ENCODE measurements around the gene KLF6.
A peak's percentile ranks its signal among the peaks of the same experiment; 100 is the strongest.

Gene KLF6

DNA sequence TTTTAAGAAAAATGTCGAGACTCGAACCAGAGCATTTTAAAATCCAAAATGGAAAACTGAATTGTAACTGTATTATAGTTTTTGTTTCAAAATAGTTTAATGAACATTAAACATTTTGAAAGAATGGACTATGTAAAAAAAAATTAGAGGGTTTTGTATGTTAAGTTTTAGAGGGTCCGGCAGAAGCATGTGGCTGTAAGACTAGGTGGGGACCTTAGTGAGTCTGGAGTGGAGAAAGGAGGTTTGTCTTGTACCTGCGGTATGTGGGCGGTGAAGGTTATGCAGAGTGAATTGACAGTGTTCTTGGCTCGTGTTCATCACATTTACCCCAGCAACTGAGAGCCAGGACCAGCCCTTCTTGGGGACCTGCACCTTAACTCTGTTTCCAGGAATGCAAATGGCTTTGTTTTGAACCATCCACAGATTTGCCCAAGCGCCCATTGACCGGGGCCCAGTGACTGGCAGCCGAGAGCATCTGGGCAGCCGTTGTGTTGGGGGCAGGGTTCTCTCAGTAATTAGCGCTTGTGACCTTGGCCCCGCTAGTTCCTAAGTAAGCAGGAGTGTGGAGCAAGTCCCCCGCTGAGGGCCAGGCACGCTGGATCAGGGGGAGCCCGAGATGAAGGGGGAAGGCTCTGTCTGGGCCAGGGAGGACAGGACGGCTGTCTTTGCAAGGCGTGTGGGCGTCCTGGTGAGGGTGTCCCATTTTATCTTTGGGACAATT is 1.4 kb upstream of the KLF6 start:
- peak; percentile 18 for DNase-seq

DNA sequence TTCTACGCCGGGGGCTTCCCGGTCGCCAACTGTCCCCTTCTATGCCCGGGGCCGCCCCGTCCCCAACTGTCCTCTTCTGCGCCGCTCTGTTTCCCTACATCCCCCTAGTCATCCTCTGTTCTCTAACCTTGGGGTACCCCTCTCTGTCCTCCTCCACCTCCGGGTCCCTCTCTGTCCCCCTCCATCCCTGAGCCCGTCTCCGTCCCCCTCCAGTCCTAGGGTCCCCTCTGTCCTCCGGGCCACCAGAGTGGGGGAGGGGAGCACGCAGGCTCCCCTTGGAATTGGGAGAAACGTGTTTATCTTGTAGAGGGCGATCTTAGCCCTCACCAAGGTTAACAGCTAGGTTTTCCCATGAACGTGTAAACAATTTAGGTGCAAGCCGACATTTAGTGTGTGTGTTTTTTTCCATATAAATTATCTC is 852 bp upstream of the KLF6 start:
- DNase-seq: peak; percentile 48

DNA sequence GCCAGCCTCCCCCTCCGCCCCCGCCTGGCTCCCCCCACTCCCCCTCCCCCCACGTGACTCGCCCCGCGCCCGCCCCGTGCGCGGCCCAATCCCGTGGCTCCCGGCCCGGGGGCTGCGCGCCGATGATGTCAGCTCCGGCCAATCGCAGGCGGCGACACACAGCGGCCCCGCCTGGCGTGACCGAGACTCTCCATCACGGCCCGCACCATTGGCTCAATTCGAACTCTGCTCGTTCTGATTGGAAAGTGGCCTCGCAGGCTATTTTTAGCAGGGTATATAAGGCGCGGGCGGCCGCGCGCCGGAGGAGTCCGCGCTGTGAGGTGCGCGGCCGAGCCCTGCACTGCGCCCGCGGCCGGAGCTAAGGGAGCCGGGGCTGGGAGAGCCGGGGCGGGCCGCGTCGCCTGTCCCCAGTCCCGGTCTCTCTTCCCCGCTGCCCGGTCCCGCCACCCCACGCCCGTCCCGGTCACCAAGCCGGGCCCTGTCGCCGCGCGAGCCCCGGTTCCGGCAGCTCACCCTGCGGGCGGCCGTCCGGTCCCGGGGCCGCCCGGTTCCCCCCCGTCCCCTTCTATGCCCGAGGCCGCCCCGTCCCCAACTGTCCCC is 342 bp upstream of the KLF6 start:
- DNase-seq: peak; percentile 98

DNA sequence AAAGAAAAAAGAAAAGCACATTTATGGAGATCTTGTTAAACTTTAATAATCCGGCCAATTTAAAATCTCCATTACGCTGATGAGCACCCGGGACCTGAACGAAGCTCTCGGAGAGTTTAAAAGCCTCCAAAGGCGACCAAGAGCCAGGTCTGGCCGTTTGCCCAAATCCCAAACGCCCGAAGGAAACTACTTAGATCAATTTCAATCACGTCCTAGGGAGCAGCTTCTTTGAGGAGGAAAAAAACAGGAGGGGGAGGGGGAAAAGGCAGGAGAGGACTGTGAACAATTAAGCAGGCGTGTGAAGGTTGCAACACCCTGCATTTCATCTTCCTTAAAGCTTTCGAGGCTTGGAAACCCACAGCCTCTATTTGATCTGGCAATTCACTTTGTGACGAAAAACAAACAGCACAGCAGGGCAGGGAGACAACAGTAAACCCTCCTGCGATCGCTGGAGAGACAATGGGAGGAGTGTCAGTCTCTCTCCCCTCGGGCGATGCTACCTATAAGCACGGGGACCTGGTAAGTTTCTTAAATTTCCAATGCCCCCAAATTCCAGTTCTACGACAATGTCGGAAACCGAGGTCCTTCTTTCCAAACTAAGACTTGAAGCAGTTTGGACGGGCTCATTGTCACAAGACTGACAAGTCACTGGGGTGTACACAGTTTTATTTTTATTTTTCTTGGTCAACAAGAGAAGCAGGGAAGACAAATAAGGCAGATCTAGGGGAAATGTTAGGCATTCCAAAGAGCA is 1.2 kb downstream of the KLF6 start:
- peak; percentile 81 for DNase-seq

DNA sequence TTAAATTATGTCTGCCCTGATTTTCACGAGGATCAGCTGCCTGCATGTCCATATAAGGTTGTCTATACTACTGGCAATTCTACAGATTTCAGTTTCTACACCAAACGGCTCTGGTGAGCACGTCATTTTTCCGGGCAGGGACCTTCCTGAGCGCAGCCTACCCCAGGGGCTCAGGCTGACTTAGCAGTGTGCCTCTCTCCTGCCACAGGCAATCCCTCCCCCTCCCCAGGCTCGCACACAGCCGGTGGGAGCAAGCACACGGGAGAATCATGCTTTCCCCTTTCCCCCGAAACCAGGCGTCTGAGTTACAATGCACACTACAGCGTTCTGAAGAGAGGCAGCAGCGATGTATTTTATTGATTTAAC is 1.7 kb downstream of the KLF6 start:
- DNase-seq: peak; percentile 93

DNA sequence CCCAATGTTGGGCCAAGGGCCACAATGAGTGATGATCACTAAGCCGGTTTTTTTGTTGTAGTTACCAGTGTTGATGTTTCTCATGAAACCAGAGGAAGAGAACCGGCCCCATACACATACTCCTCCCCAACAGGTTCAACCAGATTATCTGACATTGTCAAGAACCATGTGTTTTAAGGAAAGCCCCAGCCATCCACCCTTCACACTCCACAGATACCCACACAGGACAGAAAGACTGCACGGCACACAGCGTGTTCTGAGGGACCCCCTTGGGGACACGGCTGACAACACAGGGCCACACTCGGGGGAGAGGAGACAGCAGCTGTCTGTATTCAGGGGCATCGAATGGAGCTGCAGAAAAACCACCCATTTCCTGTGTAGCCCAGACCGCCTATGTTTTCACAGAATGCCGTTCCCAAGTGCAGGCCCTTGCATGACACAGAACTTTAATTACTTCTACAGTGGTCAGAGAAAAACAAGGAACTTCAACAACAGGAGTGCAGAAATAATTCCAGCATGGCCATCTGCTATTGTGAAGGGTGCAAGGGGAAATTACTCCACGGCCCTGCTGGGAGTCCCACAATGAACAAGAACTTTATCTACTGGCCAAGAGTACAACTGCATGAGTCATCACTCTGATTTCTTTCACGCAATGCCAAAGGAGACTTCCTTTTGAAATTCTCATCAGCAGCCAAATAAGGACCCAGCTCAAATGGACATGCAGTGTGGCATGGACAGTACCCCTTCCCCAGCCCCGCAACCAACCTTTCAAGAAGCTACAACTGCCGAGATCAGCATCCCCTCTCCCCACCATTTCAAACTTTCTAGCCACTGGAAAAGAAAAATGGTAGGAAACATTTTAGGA is 2.3 kb downstream of the KLF6 start:
- peak; percentile 96 for DNase-seq

DNA sequence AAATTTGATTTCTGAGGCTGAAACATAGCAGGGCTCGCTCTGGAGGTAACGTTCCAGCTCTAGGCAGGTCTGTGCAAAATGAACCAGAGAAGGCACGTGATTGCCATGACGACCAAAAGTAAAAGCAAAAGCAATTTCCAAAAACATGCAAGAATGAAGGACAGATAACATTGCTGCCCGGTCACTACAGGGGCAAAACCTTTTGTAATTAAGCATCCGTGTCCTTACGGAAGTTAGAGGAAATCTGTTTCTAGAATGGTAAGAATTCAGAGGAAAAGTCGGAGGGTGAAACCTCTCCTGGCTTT is 2.9 kb downstream of the KLF6 start:
- no peak for DNase-seq

DNA sequence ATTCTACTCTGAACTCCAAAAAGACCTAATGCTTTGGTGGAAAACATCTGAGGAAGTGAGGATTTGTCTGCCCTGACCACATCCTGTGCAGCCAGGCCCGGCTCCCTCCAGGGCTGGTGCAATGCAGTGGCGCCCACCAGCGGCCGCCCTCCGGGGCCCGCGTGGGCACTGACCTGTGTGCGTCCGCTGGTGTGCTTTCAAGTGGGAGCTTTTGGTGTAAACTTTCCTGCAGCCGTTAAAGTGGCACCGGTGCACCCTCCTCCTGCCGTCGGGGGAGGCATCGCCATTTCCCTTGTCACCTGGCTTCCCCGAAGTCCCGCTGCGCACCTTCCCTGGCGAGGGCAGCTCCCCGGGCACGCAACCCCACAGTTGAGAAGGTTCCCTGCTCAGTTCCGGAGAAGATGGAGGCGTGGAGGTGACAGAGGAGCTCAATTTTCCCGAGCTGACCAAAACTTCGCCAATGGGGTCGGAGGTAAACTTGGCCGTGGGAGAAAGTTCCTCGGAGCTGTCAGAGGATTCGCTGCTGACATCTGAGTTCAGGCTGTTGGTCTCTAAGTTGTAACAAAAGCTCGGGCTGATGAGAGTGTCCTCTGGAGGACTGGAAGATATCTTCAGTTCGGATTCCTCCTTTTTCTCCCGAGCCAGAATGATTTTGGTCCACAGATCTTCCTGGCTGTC is 3.4 kb downstream of the KLF6 start:
- peak; percentile 69 for DNase-seq

DNA sequence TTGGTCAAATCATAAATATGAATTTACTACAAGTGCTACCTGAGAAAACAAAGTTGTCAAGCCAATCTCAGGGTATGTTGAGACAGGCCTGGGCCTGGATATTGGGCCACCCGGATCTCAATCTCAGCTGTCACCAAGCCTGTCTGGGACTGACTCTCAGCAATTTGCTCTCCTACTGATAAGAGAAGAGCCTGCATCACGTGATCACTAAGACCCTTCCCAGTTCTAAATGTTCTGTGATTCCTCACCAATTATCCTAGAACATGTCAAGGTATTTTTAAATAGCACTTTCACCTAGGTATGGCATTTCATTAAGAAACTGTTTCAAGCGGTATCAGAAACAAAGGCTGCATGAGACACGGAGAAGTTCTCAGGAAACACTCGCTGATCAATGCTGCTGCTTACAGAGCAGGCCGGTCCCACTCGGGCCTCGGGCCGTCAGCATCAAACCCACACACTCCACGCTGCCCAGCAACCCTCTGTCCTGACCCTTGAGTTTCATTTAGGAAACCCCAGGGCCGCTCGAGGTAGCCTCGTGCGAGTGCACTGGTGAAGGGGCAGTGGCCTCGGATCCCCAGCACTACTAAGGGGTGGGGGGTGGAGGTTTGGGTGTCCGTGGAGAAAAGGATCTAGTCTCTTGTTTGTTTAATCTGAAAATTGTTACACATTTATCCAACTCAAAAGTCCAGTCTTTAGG is 4.1 kb downstream of the KLF6 start:
- DNase-seq: no peak

DNA sequence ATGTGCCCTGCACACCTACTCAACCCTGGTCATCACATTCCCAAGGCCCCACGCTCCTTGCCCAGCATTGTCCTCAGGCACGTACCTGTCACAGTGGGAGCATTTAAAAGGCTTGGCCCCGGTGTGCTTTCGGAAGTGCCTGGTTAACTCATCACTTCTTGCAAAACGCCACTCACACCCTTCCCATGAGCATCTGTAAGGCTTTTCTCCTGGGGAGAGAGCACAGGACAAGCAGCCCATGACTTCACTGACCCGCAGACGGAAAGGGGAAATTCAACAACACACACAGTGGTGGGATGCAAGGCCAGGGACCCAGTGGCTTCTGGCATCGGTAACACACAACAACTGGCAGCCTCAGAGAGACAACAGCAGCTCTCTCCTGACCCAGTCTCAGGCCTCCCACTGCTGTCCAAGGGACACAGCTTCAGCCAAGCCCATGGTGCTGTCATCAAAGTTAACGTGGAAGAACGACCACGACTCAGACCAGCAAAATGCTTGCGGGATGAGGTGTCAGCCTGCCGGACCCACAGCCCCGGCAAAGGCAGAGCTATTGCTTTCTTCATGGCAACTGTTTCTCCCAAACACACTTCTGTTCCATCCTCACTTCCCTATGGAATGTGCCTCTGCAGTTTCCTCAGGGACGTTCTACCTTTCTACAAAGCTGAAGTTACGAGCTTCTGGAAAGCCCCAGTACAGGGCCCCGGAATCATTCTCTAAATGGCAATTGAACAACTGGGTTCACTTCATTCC is 4.8 kb downstream of the KLF6 start:
- DNase-seq: peak; percentile 70

DNA sequence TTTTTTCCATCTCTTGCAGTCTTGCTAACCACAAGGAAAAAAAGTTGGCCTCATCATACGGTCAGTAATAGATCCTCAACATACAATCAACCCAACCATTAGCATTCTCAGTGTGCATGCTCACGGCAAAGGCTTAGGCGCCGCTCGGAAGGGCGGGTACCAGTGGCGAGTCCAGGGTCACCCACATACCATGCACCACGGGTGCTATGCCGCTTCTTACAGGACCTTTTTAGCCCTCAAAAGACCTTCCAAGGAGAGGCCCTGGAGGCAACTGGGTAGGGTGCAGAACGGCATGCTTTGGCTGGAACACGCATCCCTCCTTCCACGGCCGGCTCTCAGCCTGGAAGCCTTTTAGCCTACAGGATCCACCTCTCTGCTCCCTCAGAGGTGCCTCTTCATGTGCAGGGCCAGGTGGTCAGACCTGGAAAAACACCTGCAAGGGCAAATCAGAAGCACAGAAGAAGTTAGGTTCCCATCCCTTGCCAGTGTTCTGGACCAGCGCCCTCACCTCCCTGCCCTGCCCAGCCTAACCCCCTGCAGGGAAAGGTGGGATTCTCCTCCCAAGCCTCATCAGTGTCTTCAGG is 5.8 kb downstream of the KLF6 start:
- DNase-seq: peak; percentile 52

DNA sequence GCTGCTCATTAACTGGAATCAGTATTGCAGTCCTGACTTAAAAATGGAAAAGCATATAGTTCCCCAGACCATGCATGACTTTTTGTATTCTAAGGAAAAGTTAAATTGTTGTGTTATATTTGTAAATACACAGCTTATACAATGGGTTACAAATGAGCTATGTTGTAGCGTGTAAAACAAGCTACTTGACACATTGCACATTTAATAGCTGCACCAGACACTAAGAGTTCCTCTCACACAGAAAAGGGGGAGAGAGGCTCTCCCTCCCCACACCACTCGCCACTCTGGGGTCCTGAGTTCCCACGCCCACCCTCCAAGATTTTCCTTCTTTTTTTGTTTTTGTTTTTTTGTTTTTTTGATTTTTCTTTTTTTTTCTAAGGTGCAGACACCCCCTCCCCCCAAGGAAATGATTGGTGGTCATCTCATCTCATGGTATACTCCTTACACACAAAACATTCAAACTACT is 6.3 kb downstream of the KLF6 start:
- no peak for DNase-seq

DNA sequence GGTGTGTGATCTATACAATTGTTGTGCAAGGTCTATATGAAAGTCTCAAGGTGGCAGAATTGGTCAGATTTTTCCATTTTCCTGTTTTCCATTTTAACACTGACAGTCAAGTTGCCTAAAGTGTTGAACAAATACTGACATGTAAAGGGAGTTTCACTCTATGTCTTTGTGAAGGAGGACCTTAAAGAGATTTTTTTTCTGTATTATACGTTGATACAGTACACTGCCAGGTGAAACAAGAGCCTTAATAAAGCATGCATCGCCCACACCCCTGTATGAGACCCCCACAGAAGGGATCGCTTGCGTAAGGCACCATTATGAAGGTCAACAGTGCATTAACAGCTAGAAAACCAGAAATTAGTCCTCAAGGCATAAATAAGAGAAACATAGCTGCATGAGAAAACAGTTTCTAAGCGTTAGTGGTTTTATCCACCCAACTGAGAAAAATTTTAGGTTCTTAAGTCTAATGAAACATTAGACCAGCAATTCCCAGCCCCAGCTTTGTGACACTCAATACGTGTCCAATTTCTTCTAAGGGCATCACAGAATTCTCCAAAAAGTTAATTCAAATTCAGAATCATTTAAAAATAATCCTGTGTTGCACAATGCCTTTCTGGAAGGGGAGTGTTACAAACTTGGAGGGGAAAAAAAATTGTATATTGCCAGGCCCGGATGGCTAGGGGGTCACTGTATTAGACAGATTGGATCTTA is 6.9 kb downstream of the KLF6 start:
- no peak for DNase-seq

DNA sequence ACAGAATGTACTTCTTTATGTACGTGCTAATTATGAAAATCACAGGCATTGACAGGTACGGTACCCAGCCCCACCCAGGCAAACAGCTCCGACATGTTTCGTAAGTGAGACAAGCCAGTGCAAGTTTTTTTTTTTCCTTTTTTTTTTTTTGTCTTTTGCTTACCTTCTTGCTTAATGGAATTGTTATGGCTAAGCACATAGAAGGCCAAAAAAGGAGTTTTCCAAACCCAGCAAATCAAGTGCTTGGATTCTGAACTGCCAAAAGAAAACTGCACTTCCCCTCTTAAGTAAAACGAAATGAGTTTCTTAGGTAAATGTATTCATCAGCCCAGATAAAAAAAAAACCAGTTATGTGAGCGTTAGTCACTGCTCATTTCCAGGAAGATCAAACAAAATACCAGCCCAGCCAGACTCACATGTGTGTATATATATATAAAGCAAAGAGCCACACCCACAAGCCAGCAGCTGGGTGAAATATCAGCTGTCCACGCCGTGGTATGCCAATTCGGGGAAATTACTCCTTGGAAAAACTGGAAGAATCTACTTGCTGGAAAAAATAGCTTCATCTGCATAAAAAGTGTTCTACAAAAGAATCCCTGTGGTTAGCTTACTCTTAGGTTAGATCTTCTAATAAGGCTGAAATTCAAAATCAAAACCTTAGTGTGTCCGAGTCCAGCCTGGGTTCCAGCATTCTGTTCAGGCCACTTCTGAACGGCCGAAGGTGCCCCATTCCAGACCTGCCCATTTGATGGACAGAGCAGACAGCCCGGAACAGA is 8.0 kb downstream of the KLF6 start:
- DNase-seq: peak; percentile 97

DNA sequence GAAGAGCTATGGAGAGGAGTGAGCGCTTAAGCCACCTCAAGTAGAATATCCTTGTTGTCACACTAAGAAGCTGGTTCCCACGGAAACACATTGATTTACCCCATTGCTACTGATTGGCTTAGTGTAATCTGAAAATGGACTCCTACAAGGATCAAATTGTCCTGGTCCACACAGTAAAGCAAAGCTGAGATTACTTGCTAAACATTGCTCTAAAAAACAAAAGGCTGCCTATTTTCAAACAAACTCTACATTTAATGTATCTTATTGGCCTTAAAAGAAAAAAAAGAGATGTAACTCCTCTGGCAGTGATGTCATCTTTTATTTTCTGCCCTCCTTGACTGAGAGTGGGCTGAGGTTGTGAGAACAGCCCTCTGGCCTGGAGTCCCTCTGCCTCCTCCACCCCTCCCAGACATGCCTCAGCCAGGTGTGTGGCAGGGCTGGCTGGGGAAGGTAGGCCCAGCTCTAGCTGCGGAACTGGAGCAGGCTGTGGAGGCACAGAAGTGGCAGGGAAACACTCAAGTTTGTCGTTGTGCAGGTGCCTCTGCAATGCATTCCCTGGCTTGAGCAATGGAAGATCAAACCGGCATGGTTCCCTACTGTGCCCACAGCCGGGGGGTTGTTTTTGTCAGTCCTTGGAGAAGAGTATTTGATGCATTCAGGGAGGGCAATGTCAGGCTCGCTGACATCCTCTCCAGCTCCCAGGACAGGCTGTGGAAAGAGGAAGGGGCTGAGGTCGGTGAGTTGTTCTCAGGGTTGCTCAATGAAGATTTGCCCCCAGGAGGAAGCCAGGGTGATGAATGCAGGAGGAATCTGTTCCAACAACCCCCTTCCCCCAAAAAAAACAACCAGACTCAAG is 9.1 kb downstream of the KLF6 start:
- DNase-seq: peak; percentile 65

DNA sequence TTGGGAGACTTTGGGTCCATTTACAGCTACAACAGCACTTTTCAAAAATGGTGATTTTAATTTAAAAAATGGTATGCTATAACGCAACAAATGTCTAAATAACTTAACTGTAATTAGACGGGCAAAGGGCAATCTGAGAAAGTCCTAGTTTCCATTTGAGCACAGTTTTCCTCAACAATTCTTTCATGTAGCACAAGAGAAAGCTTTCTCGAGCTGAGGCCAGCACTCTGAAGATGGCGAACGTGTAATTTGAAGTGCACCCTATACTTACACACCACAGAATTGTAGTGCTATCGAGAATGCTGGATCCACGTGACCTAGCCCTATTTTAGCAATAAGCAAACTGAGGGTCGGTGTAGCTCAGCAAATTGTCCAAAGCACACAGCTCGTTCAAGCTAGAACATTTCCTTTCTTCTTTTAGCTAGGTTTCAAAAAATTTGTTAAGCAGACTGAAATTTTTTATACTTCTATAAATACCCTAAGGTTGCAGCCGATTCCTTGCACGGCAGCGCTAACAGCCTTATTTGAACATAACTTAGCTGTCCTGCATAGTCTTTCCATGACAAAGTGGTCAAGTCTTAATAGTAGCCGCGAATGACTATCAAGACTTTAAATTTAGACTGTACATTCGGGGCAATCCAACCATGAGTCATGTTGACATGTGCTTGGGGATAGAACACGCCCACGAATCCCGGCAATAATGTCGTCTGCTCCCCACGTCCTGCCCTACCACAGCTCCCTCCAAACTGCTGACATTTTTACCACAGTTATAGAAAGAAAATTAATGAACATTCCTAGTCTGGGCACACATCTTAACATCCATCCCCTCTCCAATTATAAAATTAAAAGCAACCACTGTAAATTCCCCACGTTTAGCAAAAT is 10.0 kb downstream of the KLF6 start:
- peak; percentile 92 for DNase-seq

Data from fibroblast of upper back skin (primary cell).